NCI-H1092 treated with DMSO at 0.1 percent for 48 hours (cell line): Measurements from ENCODE around the gene ZNF326.

Source experiments
- DNase-seq: peaks from one replicate; lab custom pipeline; 2025; lab: John Stamatoyannopoulos, UW

The ZNF326 gene, protein sequence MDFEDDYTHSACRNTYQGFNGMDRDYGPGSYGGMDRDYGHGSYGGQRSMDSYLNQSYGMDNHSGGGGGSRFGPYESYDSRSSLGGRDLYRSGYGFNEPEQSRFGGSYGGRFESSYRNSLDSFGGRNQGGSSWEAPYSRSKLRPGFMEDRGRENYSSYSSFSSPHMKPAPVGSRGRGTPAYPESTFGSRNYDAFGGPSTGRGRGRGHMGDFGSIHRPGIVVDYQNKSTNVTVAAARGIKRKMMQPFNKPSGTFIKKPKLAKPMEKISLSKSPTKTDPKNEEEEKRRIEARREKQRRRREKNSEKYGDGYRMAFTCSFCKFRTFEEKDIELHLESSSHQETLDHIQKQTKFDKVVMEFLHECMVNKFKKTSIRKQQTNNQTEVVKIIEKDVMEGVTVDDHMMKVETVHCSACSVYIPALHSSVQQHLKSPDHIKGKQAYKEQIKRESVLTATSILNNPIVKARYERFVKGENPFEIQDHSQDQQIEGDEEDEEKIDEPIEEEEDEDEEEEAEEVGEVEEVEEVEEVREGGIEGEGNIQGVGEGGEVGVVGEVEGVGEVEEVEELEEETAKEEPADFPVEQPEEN

DNA sequence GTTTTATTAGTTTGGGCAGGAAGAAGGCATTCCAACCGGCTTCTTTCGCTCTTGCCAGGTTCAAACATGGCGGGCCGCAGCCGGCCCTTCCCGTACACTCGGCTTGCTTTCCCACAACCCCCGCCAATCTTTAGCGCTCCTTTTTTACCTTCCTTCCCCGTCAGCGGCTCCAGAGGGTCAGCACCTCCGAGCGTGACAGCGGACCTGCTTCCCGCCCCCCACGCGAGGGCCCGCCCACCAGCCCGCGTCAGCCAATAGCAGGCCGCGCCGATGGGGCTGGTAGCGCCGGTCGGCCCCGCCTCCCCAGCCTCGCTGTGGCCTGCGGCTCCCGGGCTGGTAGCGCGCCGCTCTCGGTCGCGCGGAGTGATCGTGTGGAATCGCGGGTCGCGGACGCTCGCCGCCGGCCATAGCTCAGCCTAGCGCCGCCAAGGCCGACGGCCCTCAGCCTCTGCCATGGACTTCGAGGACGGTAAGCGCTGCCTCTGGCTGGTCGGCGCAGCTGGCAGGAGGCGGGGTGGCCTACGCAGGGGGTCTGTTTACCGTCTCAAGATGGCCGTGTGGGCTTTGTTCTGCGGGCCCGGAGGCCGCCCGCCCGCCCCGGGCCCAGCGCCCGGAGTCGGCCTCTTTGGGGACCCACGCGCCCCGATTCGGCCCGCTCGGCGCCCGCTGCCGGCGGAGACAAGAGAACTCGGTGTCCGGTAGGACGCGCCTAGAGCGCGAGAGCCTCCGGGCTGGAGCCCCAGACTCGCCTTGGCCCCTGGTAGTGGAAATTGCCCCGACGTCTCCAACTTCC lies at the start of gene ZNF326:
Gene ZNF326, plus strand, starts transcription at position 306 of the 793 bp plus-strand sequence. Its CDS starts 148 bp downstream, at position 454.
- peak; percentile 96 for DNase-seq

DNA sequence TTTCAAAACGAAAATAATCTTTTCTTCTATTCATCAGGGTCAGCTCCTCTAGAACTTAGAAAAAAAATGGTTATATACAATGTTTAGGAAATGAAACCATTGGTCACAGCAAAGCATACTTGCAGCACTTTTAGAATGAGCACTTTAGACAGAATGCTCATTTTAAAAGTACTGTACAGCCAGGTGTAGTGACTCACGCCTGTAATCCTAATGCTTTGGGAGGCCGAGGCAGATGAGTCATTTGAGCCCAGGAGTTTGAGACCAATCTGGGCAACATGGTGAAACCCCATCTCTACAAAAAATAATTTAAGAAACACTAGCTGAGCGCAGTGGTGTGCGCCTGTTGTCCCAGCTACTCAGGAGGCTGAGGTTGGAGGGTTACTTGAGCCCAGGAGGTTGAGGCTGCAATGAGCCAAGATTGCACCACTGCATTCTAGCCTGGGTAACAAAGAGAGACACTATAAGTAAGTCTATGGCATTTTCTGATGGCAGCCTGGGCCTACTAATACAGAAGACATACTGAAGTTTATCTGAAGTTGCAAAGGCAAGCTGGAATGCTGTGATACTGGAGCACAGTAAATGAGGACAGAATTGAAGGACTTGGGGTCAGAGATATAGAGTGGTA lies 48.9 kb upstream of the ZNF326 start:
- no peak for DNase-seq

DNA sequence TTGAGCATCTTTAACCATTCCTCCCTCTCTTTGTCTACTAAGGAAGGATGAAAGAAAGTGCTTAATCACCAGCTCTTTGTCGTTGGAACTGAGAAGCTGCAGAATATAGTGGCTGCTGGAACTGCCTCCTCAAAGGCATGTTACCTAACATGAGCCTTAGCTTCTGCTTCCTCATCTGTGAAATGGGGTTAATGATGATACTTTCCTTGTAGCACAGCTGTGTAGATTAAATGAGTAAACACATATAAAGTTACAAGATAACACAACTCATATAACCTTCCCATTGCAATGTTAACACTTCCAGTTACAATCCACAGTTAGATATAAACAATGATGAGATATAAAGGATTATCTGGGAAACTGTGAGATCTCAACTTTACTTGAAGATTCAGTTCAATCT lies 48.4 kb upstream of the ZNF326 start:
- DNase-seq: no peak

DNA sequence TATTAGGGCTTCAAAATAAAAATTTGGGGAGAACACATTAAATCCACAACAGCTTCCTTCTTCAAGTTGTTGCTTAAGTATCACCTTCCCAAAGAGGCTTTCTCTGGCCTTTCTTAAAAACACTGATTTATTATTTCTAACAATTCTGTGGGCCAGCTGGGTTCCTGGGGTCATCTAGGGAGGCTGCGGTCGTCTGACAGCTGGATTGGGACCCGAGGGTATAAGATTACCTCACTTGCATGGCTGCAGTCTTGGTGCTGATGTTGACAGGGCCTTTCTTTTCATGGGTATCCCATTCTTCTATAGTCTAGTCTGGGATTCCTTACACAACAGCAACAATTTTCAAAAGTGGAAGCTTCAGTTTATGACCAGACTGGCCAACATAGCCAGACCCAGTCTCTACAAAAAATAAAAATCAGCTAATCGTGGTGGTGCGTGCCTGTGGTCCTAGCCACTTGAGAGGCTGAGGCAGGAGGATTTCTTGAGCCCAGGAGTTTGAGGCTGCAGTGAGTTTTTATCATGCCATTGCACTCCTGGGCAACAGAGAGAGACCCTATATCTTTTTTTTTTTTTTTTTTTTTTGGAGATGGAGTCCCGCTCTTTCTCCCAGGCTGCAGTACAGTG lies 46.1 kb upstream of the ZNF326 start:
- no peak for DNase-seq

DNA sequence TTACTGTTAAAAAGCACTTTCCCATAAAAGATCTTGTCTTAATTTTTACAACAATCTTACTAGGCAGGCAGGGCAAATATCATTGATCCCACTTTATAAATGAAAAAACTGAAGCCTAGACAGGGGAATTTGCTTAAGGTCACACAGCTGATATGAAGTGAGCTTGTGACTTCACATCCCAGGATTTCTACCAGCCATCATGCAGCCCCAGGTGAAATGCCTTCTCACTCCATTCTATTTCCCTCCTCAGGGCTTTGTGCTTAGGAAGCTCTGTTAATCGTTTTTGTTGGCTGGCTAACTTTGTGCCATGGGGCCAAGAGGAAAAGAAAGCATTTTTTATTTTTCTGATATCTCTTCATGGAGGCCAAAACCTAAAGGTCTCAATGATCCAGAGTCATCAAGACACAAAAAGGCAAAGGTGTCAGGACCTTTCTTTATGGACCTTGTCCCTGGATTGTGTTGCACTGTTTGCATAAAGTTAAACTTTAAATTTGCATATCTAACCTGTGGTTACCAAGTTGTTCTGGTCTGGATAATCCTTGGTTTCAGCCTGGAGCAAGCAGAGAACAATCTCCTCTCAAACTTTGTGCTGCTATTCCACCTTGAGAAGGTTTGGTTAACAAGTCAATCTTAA lies 44.8 kb upstream of the ZNF326 start:
- no peak for DNase-seq

DNA sequence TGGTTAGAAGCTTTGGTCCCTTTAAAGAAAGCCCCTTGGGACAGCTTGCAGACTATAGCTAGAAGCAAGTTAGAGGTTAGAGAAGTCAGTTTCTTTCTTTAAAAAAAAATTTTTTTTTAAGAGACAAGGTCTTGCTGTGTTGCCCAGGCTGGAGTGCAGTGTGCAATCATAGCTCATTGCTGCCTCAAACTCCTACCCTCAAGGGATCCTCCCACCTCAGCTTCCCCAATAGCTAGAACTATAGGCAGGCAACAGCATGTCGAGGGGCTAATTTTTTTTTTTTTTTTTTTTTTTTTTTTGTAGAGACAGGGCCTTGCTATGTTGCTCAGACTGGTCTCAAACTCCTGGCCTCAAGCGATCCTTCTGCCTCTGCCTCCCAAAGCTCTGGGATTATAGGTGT lies 44.2 kb upstream of the ZNF326 start:
- no peak for DNase-seq

DNA sequence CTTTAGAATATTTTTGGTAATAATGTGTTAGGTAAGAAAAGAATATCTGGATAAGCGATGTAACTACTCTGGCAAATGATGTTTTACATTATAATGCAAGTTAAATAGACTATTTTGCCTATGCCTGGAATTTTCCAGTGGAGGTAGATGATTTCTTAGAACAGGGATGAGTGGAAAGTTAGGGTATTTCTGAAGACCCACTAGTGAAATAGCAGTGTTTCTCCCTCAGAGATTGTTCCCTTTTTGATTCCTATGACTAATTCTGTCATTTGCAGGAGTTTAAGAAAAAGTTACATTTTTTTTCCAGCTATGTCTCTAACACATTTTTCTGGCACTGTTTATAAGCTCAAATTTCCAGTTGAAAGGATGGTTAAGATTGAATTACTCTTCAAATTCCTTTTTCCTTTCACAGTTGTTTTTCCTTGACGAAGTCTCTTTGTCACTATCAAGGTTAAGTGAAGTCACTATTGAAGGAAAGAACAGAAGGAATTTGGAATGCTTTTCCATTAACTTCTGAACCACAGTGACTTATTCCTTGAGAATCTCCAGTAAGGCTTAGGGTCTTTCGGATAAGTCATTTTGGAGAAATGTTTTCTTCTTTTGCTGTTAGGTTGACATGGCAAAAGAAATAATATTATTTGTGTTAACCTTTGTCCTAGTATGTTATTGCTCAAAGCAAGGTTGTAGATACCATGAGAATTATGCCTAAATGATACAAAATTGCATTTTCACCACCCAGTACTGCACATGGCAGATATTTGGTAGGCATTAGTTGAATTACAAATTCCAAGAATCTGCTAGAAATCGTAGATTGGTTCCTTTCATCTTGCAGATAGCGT lies 42.9 kb upstream of the ZNF326 start:
- DNase-seq: no peak

DNA sequence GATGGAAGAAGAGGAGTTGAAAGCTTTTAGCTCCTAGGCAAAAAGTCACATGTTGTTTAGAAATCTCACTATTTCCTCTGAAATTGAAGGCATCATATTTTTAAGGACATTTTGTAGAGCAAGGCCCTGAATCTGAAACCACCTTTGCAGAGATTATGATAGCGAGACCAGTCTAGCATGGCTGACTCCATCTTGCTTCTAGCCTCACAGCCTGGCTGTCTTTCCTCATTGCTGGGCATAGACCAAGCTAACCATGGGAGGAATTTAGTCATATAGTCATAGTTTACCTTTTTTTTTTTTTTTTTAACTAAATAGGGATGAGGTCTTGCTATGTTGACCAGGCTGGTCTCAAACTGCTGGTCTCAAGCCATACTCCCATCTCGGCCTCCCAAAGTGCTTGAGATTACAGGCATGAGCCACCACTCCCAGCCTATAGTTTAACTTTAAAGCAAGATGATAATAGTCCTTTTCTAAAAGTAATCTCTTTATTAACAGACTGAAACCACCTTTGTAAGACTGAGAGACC lies 42.2 kb upstream of the ZNF326 start:
- DNase-seq: no peak

DNA sequence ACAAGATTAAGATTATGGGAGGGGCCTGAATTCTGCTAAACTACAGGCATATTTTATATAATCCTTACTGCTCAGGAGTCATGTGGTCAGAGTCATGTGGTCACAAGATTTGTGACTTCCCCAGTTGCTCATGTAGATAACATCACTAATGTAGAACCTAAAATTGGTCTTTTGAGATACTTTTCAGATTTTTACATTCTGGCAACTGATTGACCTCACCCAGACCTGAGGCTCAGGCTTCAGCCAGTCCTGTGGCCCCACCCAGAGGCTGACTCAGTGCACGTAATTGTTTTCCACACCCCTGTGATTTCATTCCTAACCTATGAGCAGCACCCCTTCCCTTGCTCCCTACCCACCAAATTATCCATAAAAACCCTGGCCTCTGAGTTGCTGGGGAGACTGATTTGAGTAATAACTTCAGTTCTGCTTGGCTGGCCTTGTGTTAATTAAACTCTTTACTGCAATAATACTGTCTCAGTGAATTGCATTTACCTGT lies 41.7 kb upstream of the ZNF326 start:
- no peak for DNase-seq

DNA sequence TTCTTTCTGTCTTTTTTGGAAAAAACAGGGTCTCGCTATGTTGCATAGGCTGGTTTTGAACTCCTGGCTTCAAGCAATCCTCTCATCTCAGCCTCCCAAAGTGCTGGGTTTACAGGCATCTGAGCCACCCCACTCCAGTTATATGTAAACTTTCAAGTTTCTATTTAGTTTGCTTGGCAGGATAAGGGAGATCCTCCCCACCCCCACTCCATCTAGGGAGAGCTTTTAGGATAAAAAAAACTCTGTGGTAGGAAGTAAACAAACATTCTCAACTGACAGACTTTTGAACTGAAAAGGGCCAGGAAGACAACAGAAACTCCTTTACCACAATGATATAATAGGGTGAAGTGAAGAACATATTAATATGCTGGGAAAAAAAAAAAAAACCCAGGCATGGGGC lies 41.0 kb upstream of the ZNF326 start:
- DNase-seq: no peak

DNA sequence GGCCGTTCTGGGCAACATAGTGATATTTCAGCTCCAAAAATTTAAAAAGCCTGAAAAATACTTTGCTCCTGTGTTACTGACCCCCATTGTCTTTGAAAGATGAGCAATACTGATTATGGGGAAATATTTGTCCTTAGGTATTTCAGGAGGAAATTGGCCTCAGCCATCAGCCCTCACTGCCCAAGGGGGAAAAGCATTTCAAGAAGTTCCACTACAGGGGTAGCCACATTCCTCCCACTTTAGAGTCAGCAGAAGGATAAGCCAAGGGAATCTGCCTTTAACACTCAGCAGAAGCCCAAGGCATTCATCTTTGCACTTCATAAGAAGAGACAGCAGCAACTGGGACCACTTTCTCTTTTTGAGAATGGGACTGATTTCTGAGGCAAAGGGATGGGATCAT lies 40.5 kb upstream of the ZNF326 start:
- no peak for DNase-seq

DNA sequence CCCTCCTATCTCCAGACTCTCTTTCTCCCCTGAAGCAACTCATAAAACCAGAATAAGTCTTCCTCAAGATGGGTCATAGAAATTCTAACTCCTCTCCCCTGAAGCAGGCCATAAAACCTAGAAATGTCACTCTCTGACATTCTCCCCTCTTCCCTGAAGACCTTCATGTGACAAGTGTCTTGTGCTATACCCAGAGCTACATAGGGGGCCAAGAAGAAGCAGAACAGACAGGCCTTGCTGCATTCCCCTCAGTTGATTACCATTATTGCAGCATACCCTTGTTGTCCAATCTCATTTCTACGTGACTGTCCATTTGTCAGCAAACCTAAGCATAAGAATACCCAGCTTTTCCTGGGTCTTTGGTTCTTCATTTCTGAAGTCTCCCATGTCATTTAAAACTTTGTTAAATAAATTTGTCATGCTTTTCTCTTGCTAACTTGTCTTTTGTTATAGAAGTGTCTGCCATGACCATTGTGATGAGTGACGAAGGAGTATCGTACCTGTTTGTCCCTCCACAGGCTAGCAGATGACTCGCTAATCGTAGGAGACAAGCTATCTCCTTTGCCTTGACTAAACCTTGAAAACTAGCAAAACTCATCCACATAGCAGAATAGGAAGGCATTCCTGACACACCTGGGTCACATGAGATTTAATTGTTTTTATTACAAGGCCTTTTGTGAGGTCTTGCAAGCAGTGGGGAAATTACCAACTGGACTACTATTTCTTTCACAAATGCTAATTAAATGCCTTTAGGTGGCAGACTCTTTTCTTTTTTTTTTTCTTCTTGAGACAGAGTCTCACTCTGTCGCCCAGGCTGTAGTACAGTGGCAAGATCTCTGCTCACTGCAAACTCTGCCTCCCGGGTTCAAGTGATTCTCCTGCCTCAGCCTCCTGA lies 39.4 kb upstream of the ZNF326 start:
- no peak for DNase-seq

DNA sequence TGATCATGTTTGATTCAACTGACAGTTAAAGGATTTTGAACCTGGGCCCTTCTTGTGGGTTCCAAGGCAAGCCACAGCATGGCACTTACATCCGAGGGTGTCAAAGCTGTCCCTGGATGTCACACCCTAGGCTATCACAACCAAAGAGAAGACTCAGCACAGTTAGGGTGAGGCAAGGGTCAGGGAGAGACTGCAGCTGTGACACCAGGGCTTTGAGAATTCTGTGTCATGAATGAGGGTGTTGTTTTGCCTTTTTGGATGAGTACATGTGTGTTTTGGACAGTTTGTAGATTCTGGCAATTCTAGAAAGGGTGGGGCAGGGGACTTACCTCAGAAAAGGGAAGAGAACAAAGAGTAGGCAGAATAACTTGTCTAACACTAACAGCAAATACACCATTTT lies 37.8 kb upstream of the ZNF326 start:
- DNase-seq: no peak

DNA sequence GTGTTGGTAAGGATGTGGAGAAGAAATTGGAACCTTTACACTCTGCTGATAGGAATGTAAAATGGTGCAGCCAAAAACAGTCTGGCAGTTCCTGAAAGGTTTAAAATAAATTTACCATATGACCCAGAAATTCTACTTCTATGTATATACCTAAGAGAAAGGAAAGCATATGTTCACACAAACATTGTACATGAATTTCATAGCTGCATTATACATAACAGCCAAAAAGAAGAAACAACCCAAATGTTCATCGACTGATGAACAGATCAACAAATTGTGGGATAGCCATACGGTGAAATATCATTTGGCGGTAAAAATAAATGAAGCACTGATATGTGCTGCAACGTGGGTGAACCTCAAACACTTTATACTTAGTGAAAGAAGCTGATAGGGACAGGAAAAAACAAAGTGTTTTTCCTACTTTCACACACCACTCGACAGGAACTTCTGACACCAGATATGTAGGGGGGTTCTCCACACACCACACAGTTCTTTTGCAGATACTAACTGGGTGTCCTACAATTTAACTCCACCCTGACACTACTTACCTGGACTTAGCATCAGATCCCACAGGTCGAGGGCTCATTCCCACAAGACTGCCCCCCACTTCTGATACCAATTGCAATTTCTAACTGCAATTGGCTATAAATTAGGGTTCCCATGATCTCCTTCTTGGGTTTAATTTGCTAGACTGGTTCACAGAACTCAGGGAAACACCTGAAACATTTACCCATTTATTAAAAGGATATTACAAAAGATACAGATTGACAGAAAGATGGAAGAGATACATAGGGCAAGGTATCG lies 35.9 kb upstream of the ZNF326 start:
- DNase-seq: no peak

DNA sequence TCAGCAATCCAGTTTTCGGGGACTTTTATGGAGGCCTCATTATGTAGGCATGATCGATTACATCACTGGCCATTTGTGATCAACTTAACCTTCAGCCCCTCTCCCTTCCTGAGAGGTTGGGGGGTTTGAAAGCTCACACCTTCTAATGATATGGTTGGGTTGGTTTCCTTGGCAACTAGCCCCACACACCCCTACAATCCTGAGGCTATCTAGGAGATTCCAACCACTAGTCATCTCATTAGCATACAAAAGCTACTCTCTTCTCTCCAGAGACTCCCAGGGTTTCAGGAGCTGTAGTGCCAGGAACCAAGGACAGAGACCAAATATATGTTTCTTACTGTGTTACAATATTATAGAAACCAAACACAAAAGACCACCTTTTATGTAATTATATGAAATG lies 35.2 kb upstream of the ZNF326 start:
- no peak for DNase-seq

DNA sequence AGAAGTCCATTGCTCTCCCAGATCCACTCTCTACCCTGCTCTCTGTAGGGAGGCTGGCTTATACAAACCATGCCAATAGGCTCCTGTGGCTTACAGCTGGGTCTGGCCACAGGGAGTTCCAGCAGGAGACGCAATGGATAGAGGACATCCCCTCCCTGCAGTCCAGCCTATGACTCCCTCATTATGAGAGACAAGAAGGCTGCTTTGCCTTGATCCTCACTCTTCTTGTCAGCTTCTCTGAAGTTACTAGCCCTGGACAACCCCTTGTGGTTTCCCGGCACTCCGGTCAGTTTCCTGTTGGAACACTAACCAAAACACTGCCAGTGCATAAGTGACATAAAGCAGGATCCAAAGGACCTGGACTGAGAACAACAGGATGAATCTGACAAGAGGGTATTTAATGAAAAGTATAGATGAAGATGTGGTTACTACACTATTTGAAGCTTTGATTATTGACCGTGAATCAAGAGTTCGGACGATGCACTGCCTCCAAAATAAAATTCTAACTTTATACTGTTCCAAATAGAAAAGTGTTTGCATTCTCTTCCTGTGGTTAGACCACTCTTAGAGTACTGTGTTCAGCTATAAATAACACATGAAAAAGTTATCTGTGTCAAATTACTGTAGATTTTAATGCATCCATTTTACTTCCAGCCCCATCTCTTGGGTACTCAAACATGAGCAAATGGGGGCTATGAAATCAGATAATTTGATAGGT lies 32.7 kb upstream of the ZNF326 start:
- no peak for DNase-seq

DNA sequence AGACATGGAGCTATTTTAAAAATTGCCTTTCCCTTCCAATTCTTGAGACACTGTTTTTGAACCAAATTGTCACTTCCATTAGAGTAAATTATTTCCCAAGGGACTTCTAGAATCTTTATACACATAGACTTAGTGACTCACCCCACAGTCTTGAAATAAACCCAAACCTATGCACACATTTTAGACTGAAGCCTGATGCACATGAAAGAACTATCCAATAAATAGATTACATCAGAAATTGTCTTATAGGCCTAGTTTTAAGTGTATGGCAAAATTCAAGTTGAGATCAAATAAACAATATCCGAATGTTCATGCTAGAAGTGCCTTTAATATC lies 32.2 kb upstream of the ZNF326 start:
- DNase-seq: no peak
